Keratinocyte (primary cell): ENCODE results near the gene DUSP14.

ENCODE experiments used
- CTCF ChIP-seq, 3 experiments: IDR thresholded peaks in 1 of 3; conservative IDR thresholded peaks in 1 of 3; optimal IDR thresholded peaks in 1 of 3; 2 replicates in 2 of 3; 3 replicates in 1 of 3; pipeline versions ENCODE3 to v1.5.1; 2011; ENCODE audit warnings: low read length in 3 of 3, mild to moderate bottlenecking in 3 of 3, moderate library complexity in 2 of 3, control low read depth in 1 of 3, inconsistent platforms in 1 of 3; ENCODE audit not compliant: insufficient read depth in 2 of 3; ENCODE audit errors: extremely low read depth in 1 of 3
- EZH2 ChIP-seq: IDR thresholded peaks from one replicate; pipeline ENCODE4 v1.6.1; 2012; ENCODE audit warnings: inconsistent platforms, mild to moderate bottlenecking, low read length, moderate library complexity

DNA sequence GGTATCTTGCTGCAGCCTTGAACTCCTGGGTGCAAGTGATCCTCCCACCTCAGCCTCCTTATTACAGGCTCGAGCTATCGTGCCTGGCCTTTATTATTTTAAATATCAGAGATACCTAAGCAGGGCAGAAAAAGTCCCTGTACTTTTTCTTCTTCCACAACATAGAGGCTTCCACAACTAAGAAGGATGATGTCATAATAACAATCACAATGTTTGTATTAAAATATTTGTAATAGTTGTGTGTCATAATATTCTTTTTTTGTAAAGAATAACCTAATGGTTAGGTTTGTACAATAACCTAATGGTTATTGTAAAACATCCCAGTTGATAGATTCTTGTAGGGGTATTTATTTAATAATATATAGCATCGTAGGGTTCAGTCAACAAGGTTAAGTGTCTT lies 26.7 kb upstream of the DUSP14 start:
- TF ChIP-seq CTCF (optimal IDR thresholded peaks at IDR 0.05 in 1 of 3, IDR thresholded peaks at IDR 0.05 in 1 of 3, conservative IDR thresholded peaks at IDR 0.05 in 1 of 3; ENCODE audit: extremely low read depth in 1 of 3, insufficient read depth in 2 of 3, low read length in 3 of 3) (no peak), EZH2 (no peak)
